ENCODE results near the gene LRRFIP1.

DNA sequence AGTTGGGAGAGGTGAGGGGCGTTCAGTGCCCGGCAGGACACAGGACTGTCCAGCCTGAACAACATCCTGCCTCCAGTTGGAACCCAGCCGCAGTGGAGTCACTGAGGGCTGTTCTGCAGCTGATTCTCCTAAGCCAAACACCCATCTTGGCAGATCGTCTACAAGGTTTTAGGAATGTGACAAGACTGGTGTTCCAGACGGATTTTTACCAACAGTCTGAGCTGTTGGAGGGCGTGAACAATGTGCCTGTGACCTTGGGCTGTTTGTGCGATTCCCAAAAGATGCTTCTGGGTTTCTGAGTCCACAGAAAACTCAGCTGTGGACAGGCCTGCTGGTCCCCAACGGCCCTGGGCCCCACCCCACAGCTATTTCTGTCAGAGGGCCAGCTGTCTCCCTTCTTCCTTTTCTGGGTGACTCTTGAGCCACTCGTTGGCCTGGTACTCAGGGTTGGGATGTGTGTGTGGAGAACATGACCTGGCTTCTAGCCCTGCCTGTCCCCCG, 5.7 kb downstream of the LRRFIP1 start:
- TF ChIP-seq, protein P1, sequence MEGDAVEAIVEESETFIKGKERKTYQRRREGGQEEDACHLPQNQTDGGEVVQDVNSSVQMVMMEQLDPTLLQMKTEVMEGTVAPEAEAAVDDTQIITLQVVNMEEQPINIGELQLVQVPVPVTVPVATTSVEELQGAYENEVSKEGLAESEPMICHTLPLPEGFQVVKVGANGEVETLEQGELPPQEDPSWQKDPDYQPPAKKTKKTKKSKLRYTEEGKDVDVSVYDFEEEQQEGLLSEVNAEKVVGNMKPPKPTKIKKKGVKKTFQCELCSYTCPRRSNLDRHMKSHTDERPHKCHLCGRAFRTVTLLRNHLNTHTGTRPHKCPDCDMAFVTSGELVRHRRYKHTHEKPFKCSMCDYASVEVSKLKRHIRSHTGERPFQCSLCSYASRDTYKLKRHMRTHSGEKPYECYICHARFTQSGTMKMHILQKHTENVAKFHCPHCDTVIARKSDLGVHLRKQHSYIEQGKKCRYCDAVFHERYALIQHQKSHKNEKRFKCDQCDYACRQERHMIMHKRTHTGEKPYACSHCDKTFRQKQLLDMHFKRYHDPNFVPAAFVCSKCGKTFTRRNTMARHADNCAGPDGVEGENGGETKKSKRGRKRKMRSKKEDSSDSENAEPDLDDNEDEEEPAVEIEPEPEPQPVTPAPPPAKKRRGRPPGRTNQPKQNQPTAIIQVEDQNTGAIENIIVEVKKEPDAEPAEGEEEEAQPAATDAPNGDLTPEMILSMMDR (IDR thresholded peaks at IDR 0.05; ENCODE audit: borderline replicate concordance, extremely low read depth, low read length, poor library complexity, severe bottlenecking): no peak
- TF ChIP-seq EZH2 (IDR thresholded peaks at IDR 0.05; ENCODE audit: borderline replicate concordance, low read depth, low read length, severe bottlenecking): no peak
